ENCODE measurements around the gene NUDT2. TPM values are rescaled to one million over a fixed set of nuclear protein-coding genes. Genes with fewer than 3 reads are reported as not detected.

NUDT2 gene
- polyA plus RNA-seq, 1 experiment, result 39.5 TPM

GRCh38 chr9:34392511-34392910 lies 63.1 kb downstream of the NUDT2 start:
- ChIA-PET CTCF (interaction anchor here (0.6 to 3.8 kb wide), 4 partner anchors 12 to 579 kb away, joined by 3 to 30 read pairs (median 8); no protein-coding TSS in a partner anchor), POLR2A (no interaction called here)
- no peak for DNase-seq (ENCODE audit: low read depth)
- Histone ChIP-seq H3K36me3 (ENCODE audit: control insufficient read depth, insufficient read depth, low read length) (peaks cover under 1% of the 10 kb centered on the region; the same call in 1 of the 2 replicates), H3K27me3 (ENCODE audit: control insufficient read depth, insufficient read depth, low read length) (no peaks in the 10 kb centered on the region), H3K4me3 (ENCODE audit: low read depth, low read length) (no peak overlapping the region)
- no peak for TF ChIP-seq CTCF (IDR thresholded peaks at IDR 0.05; ENCODE audit: insufficient read depth, low read depth, low read length)

Small RNA genes lying within 50 kb of the gene (small RNA-seq; reads per million reads assigned to genes)
- not detected for gene RF00019 (ENCODE audit: insufficient read length, low read depth, low replicate concordance)
- gene RNU2-50P (ENCODE audit: insufficient read length, low read depth, low replicate concordance), result not detected

Other genes starting within 250 kb of the NUDT2 start
- gene DCAF12, start 202.9 kb upstream of the NUDT2 start, polyA plus RNA-seq (2011; rRNA removed), result 29.4 and 37.0 TPM in 2 replicates
- 65.5 and 67.7 TPM in 2 replicates for gene UBAP1, start 150.5 kb upstream of the NUDT2 start, polyA plus RNA-seq (2011; rRNA removed)
- gene KIF24, start 301 bp upstream of the NUDT2 start, polyA plus RNA-seq (2011; rRNA removed), result 1.6 and 1.9 TPM in 2 replicates
- 0.21 and 0.22 TPM in 2 replicates for gene MYORG, start 47.3 kb downstream of the NUDT2 start, polyA plus RNA-seq (2011; rRNA removed)
- 10.7 and 17.8 TPM in 2 replicates for gene FAM219A, start 129.0 kb downstream of the NUDT2 start, polyA plus RNA-seq (2011; rRNA removed)
- gene DNAI1, start 129.2 kb downstream of the NUDT2 start, polyA plus RNA-seq (2011; rRNA removed), result not detected in 2 replicates
- 0.11 TPM in 1 of 2 replicates, not detected in the other for gene ENHO, start 193.4 kb downstream of the NUDT2 start, polyA plus RNA-seq (2011; rRNA removed)